Naive thymus-derived CD8-positive, alpha-beta T cell (primary cell): ENCODE data around the gene PRH2. TPM values are rescaled to one million over a fixed set of nuclear protein-coding genes. Genes with fewer than 3 reads are reported as not detected.

ENCODE experiments used
- ATAC-seq, 2 donors: fragments of 150-1000 bp; cut with Tn5 transposase in 1 of 2; sonication (Bioruptor Pico), chemical (Tn5 transposase) in 1 of 2; 1 replicate in 1 of 2; 2 replicates in 1 of 2; pipeline ENCODE4 v1.10.0; 2021; ENCODE audit warnings: mild to moderate bottlenecking in 2 of 2, moderate library complexity in 2 of 2
- POLR2A ChIA-PET: fragments of 350-600 bp; sonication (Branson Sonifier 250); formaldehyde crosslinking; loops from one replicate; lab custom pipeline; 2021; ENCODE audit warnings: antibody characterized with exemption; lab: Charles Lee
- DNase-seq, 10 donors: peaks; one replicate each; pipeline versions ENCODE4 v3.0.0 to v3.0.0-alpha.2; 2020 to 2022
- H3K27ac Mint-ChIP-seq, 10 donors: one replicate each; pipeline ENCODE4 v1.8.0; 2020 to 2022; ENCODE audit warnings: mild to moderate bottlenecking in 10 of 10, mixed read lengths in 10 of 10, moderate library complexity in 4 of 10, inconsistent platforms in 1 of 10
- H3K27me3 Mint-ChIP-seq, 5 donors: one replicate each; pipeline ENCODE4 v1.8.0; 2021 to 2022; ENCODE audit warnings: mixed read lengths in 5 of 5
- H3K36me3 Mint-ChIP-seq, 3 donors: one replicate each; pipeline ENCODE4 v1.8.0; 2020 to 2022; ENCODE audit warnings: mixed read lengths in 3 of 3, mild to moderate bottlenecking in 2 of 3, inconsistent platforms in 1 of 3
- H3K4me1 Mint-ChIP-seq, 4 donors: one replicate each; pipeline ENCODE4 v1.8.0; 2021 to 2022; ENCODE audit warnings: mixed read lengths in 4 of 4
- H3K4me3 Mint-ChIP-seq, 10 donors: one replicate each; pipeline ENCODE4 v1.8.0; 2020 to 2022; ENCODE audit warnings: mild to moderate bottlenecking in 10 of 10, mixed read lengths in 10 of 10, moderate library complexity in 6 of 10, inconsistent platforms in 1 of 10
- H3K9me3 Mint-ChIP-seq, 9 donors: one replicate each; pipeline ENCODE4 v1.8.0; 2020 to 2022; ENCODE audit warnings: mixed read lengths in 9 of 9, mild to moderate bottlenecking in 3 of 9, inconsistent platforms in 1 of 9, moderate library complexity in 1 of 9
- polyA plus RNA-seq, 3 donors: library from polyadenylated mRNA; unstranded; fragments of 300-500 nt; fragmentation: Illumina TruSeq; gene quantifications; one replicate each; pipeline ENCODE4 v1.2.3, GENCODE V29; 2021
- total RNA-seq, 8 experiments: library from RNA in 2 of 8; stranded (reverse) in 2 of 8; gene quantifications; one replicate each; pipeline ENCODE4 v1.2.3 and lab custom pipeline; 2021 to 2026

PRH2 gene
- total and polyA plus RNA-seq, 5 experiments from 2014 or later, result not detected

- Mint-ChIP-seq H3K4me1 (peaks cover 0 to 7% (median 0%) of the 10 kb centered on the region in 4 donors), H3K4me3 (no peak overlapping the region), H3K36me3 (peaks cover 4 to 24% (median 9%) of the 10 kb centered on the region in 3 donors), H3K27me3 (no peaks in the 10 kb centered on the region), H3K27ac (no peak overlapping the region), H3K9me3 (peaks cover 0 to 2% (median 0%) of the 10 kb centered on the region in 9 donors)
- POLR2A ChIA-PET, result no interaction called here
- ATAC-seq, result no peak
- DNase-seq, result no peak
These were observed 38.4 kb downstream of the PRH2 start for GRCh38 chr12:10967409-10967808.

GRCh38 chr12:10968765-10969456, 39.9 kb downstream of the PRH2 start:
- H3K27me3 Mint-ChIP-seq, result no peaks in the 10 kb centered on the region
- H3K4me1 Mint-ChIP-seq, result peaks cover 0 to 7% (median 0%) of the 10 kb centered on the region in 4 donors
- H3K36me3 Mint-ChIP-seq, result peaks cover 4 to 18% (median 16%) of the 10 kb centered on the region in 3 donors
- H3K27ac Mint-ChIP-seq, result peak overlapping the region in 1 of 10 donors; percentile 75
- POLR2A ChIA-PET, result interaction anchor here (0.6 kb wide), 1 partner anchor 12 kb away, joined by 7 read pairs; no protein-coding TSS in a partner anchor
- DNase-seq, result no peak
- peaks cover 0 to 2% (median 0%) of the 10 kb centered on the region in 9 donors for H3K9me3 Mint-ChIP-seq
- no peak overlapping the region for H3K4me3 Mint-ChIP-seq
- ATAC-seq, result no peak

DNA sequence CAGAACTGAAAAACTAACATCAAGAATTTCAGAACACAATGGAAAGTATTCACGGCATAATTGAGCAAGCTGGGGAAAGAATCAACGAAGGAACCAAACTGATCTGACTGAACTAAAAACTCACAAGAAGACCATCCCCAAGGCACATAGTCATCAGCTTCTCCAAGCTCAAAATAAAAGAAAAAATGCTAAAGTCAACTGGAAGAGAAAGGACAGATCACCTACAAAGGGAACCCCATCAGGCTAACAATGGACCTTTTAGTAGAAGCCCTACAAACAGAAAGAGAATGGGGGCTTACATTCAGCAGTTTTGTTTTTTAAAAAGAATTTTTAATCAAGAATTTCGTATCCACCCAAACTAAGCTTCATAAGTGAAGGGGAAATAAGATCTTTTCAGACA, 45.9 kb downstream of the PRH2 start:
- Mint-ChIP-seq H3K9me3 (no peaks in the 10 kb centered on the region), H3K27ac (peak overlapping the region in 1 of 10 donors; percentile 4), H3K4me1 (peaks cover 7 to 54% (median 11%) of the 10 kb centered on the region in 4 donors), H3K36me3 (peaks cover 0 to 7% (median 3%) of the 10 kb centered on the region in 3 donors), H3K27me3 (peaks cover 0 to 2% (median 0%) of the 10 kb centered on the region in 5 donors), H3K4me3 (no peak overlapping the region)
- POLR2A ChIA-PET, result no interaction called here
- ATAC-seq (no peak), DNase-seq (no peak)

DNA sequence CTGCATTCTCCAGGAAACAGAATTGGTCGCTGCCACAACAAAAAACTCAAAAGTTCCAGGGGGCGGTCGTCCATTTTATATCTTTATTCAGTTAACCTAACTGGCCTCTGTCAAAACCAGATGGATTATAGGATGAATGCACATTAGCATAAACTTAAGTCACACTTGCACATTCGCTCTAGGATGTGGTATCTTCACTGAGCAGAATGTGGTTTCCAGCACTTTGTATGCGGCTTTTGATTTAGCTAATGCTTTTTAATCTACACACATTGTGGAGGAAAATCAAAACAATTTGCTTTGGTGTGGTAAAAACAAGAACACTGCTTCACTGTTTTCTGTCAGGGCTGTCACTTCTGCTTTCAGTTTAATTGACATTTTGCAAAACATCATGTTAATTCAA, 53.2 kb downstream of the PRH2 start:
- Mint-ChIP-seq H3K27me3 (peaks cover 0 to 3% (median 0%) of the 10 kb centered on the region in 5 donors), H3K27ac (peak overlapping the region in 4 of 10 donors; percentile 6 to 61 (median 48)), H3K4me3 (peak overlapping the region in 8 of 10 donors; percentile 20 to 62 (median 40)), H3K4me1 (peaks cover 14 to 44% (median 36%) of the 10 kb centered on the region in 4 donors), H3K9me3 (no peaks in the 10 kb centered on the region), H3K36me3 (peaks cover 0 to 2% (median 0%) of the 10 kb centered on the region in 3 donors)
- POLR2A ChIA-PET, result interaction anchor here (0.6 kb wide), 2 partner anchors 230 to 1927 kb away, joined by 4 to 5 read pairs; no protein-coding TSS in a partner anchor
- DNase-seq (peak in 9 of 10 donors; percentile 21 to 93 (median 80)), ATAC-seq (peak; percentile 97 to 98)

Other genes starting within 250 kb of the PRH2 start
- 10 to 100 TPM; 86.0 to 88.6 TPM for gene YBX3, start 205.9 kb upstream of the PRH2 start, total RNA-seq
- gene YBX3, start 205.9 kb upstream of the PRH2 start, polyA plus RNA-seq, result 10 to 100 TPM; 56.6 to 80.1 (median 62.5) TPM
- not detected for gene TAS2R7, start 126.6 kb upstream of the PRH2 start, total RNA-seq
- gene TAS2R7, start 126.6 kb upstream of the PRH2 start, polyA plus RNA-seq, result not detected
- gene TAS2R8, start 122.0 kb upstream of the PRH2 start, total RNA-seq, result not detected
- not detected for gene TAS2R8, start 122.0 kb upstream of the PRH2 start, polyA plus RNA-seq
- gene TAS2R9, start 119.1 kb upstream of the PRH2 start, total RNA-seq, result not detected
- gene TAS2R9, start 119.1 kb upstream of the PRH2 start, polyA plus RNA-seq, result not detected
- gene TAS2R10, start 102.9 kb upstream of the PRH2 start, total RNA-seq, result 1 to 10 TPM; 1.3 TPM
- gene TAS2R10, start 102.9 kb upstream of the PRH2 start, polyA plus RNA-seq, result not detected
- gene PRR4, start 79.8 kb upstream of the PRH2 start, total RNA-seq, result 1 to 10 TPM; 1.8 to 2.5 TPM
- 1 to 10 TPM in 1 of 3 donors, under 1 TPM in 1, not detected in 1; 0.87 to 5.7 TPM for gene PRR4, start 79.8 kb upstream of the PRH2 start, polyA plus RNA-seq
- gene PRH1, start 45.0 kb upstream of the PRH2 start, total RNA-seq, result 10 to 100 TPM; 20.8 to 27.1 TPM
- gene PRH1, start 45.0 kb upstream of the PRH2 start, polyA plus RNA-seq, result 10 to 100 TPM in 2 of 3 donors, 1 to 10 TPM in 1; 7.0 to 20.8 (median 12.4) TPM
- gene TAS2R13, start 19.7 kb upstream of the PRH2 start, total RNA-seq, result 1 to 10 TPM; 1.2 to 1.5 TPM
- not detected for gene TAS2R13, start 19.7 kb upstream of the PRH2 start, polyA plus RNA-seq
- 1 to 10 TPM; 3.1 to 3.5 TPM for gene TAS2R14, start 10.0 kb downstream of the PRH2 start, total RNA-seq
- 1 to 10 TPM in 1 of 3 donors, under 1 TPM in 2; 0.71 to 1.2 (median 0.74) TPM for gene TAS2R14, start 10.0 kb downstream of the PRH2 start, polyA plus RNA-seq
- 1 to 10 TPM; 1.2 TPM for gene TAS2R50, start 57.7 kb downstream of the PRH2 start, total RNA-seq
- not detected for gene TAS2R50, start 57.7 kb downstream of the PRH2 start, polyA plus RNA-seq
- 1 to 10 TPM; 1.7 to 2.1 TPM for gene TAS2R20, start 69.1 kb downstream of the PRH2 start, total RNA-seq
- under 1 TPM; 0.14 to 0.25 (median 0.15) TPM for gene TAS2R20, start 69.1 kb downstream of the PRH2 start, polyA plus RNA-seq
- gene TAS2R19, start 93.4 kb downstream of the PRH2 start, total RNA-seq, result 1 to 10 TPM; 3.9 to 4.7 TPM
- under 1 TPM in 1 of 3 donors, not detected in 2; 0.22 TPM for gene TAS2R19, start 93.4 kb downstream of the PRH2 start, polyA plus RNA-seq
- 1 to 10 TPM; 2.8 to 3.2 TPM for gene TAS2R31, start 102.2 kb downstream of the PRH2 start, total RNA-seq
- gene TAS2R31, start 102.2 kb downstream of the PRH2 start, polyA plus RNA-seq, result under 1 TPM in 2 of 3 donors, not detected in 1; 0.22 to 0.39 TPM
- 1 to 10 TPM in 1 of 2 experiments, under 1 TPM in 1; 0.71 to 1.9 TPM for gene TAS2R46, start 133.1 kb downstream of the PRH2 start, total RNA-seq
- gene TAS2R46, start 133.1 kb downstream of the PRH2 start, polyA plus RNA-seq, result under 1 TPM in 1 of 3 donors, not detected in 2; 0.66 TPM
- 1 to 10 TPM in 1 of 2 experiments, under 1 TPM in 1; 0.91 to 1.4 TPM for gene TAS2R43, start 163.1 kb downstream of the PRH2 start, total RNA-seq
- gene TAS2R43, start 163.1 kb downstream of the PRH2 start, polyA plus RNA-seq, result not detected
- 1 to 10 TPM; 4.3 to 5.0 TPM for gene TAS2R30, start 205.4 kb downstream of the PRH2 start, total RNA-seq
- gene TAS2R30, start 205.4 kb downstream of the PRH2 start, polyA plus RNA-seq, result not detected
- 10 to 100 TPM; 13.4 to 14.5 TPM for gene SMIM10L1, start 242.0 kb downstream of the PRH2 start, total RNA-seq
- 10 to 100 TPM in 2 of 3 donors, 1 to 10 TPM in 1; 7.6 to 14.0 (median 11.0) TPM for gene SMIM10L1, start 242.0 kb downstream of the PRH2 start, polyA plus RNA-seq